Islet of Langerhans (tissue), 1 donor: Measurements from ENCODE around the gene AFF1.

Experiments used
- FAIRE-seq: peaks from one replicate; lab custom pipeline; 2011; peaks lifted over from hg19 to GRCh38; lab: Jason Lieb, UNC

Gene AFF1

GRCh38 chr4:86934771-86935565 lies at the start of gene AFF1:
Gene AFF1 (plus strand): TSS chr4:86935011. CDS start chr4:86948534, 13,523 bp downstream.
- no peak for FAIRE-seq

- FAIRE-seq = no peak
These were observed 44.0 kb upstream of the AFF1 start for GRCh38 chr4:86890790-86891189.

GRCh38 chr4:86891762-86892635 lies 42.8 kb upstream of the AFF1 start, which contains the start of gene C4orf36:
Gene C4orf36 (minus strand): TSS chr4:86892422. CDS start chr4:86891520, 902 bp downstream.
- no peak for FAIRE-seq

- no peak for FAIRE-seq
These were observed 42.2 kb upstream of the AFF1 start for GRCh38 chr4:86892636-86892960.

DNA sequence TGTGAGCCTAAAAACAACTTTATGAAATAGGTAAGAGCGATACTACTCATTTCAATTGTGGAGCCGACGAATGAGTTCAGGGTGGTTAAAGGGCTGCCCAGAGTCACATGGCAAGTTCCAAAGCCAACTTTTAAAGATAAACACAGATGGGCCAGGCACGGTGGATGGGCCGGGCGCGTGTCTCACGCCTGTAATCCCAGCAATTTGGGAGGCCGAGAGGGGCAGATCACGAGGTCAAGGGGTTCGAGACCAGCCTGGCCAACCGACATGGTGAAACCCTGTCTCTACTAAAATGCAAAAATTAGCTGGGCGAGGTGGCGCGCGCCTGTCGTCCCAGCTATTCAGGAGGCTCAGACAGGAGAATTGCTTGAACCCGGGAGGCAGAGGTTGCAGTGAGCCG lies 41.7 kb upstream of the AFF1 start:
- no peak for FAIRE-seq

DNA sequence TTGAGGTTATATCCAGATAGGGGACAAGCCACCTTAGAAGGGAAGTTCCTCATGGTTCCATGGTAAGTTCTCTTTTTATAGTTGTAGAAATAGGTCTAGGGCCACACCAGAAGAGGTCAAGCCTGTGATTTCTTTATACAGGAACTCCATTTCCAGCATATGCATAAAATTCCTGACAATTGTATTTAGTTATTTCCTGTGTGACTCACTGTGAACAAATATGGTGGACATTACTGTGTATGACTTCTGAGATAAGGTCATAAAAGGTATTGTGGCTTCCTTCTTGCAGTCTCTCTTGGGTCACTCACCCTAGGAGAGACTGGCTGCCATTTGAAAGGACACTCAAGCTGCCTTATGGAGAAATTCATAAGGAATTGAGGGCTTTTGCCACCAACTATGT lies 40.4 kb upstream of the AFF1 start:
- no peak for FAIRE-seq

DNA sequence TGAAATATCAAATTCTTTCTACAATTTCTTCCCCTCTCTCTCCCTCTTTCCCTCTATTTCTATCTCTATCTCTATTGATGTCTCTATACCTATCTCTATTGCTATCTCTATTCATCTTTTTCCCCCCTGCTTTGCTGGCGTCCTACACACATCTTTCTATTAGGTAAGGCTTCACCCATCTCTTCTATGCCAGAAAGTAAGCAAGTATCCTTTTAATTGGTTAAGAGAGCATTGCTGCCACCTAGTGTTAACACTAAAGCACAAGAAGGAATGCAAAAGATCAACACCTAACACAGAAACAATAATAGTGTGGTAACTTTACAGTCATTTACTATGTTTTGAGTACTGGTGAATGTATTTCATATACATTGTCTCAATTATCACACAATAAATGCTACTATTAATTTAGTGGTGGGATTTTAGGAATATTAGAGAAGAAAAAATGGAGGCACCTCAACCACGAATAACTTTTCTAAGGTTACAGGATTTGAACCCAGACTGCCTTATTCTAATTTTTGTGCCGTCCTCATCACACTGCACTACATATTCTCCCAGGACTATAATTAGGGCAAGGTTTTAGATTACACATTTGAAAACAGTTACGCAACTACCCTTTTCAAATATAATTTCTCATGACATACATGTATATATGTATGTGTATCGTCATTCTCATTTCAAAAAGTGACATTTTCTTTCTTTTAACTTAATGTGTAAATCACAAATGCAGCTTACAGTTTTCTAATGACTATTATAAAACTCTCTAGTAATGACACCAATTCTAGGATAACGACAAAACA lies 38.9 kb upstream of the AFF1 start:
- peak; percentile 95 for FAIRE-seq

DNA sequence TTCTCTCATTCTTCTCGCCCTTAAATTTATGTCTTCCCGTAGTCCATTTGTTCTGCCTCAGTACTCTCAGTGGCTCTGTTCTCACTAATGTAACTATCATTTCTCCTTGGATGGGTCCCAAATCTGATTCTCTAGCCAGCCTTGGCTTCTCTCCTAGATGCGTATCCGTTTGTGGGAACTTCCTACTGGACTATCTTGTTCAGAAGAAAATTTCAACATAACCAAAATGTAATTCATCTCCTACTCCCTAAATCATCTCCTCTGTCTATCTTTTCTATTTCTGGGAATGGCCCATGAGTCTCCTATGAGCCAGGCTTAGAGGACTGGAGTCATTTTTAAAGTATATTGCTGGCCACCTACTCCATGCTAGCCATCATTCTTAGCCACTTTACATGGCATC lies 38.2 kb upstream of the AFF1 start:
- FAIRE-seq = no peak

DNA sequence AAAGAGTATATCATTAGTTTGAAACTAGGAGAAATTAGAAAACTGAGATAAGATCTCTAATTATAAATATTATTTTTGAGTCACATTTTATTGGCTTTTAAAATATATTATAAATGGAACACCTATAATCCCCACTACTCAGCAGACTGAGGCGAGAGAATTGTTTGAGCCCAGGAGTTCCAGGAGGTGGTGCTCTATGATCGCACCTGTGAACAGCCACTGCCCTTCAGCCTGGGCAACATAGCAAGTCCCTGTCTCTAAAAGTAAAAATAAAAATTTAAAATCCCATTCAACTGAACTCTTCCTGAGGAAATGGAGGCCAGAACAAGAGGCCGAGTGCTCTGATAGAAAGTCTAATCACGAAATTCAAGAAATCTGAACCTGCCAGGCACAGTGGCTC lies 36.2 kb upstream of the AFF1 start:
- peak; percentile 13 for FAIRE-seq

DNA sequence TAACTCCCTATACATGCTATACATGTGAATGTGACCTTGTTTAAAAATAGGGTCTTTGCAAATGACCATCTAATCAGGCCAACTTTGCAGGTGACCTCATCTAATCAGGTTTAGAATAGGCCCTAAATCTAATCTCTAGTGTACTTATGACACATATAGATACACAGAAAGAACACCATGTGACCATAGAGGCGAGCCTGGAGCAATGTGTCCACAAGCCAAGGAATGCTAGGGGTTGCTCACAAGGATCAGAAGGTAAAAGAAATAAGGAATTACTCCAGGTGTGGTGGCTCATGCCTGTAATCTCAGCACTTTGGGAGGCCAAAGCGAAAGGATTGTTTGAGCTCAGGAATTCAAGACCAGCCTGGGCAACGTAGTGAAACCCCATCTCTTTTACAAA lies 32.9 kb upstream of the AFF1 start:
- FAIRE-seq = no peak

DNA sequence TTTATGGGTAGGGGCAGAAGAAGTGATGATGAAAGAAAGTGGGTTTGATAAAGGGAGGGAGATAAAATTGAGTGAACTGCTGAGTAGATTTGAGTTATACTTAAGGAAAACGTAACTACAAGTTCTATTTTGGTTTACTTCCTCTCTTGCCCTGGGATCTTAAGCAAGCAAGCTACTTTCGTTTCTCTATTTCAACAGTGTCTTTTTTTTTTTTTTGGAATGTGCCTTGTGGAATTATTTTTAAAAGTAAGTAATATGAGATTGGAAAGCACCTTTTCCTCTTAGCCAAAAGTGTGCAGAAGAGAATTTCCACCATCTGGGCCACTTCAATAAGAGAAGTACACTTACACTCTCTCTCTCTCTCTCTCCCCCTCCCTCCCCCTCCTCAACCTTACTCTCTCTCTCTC lies 26.6 kb upstream of the AFF1 start:
- FAIRE-seq = no peak

DNA sequence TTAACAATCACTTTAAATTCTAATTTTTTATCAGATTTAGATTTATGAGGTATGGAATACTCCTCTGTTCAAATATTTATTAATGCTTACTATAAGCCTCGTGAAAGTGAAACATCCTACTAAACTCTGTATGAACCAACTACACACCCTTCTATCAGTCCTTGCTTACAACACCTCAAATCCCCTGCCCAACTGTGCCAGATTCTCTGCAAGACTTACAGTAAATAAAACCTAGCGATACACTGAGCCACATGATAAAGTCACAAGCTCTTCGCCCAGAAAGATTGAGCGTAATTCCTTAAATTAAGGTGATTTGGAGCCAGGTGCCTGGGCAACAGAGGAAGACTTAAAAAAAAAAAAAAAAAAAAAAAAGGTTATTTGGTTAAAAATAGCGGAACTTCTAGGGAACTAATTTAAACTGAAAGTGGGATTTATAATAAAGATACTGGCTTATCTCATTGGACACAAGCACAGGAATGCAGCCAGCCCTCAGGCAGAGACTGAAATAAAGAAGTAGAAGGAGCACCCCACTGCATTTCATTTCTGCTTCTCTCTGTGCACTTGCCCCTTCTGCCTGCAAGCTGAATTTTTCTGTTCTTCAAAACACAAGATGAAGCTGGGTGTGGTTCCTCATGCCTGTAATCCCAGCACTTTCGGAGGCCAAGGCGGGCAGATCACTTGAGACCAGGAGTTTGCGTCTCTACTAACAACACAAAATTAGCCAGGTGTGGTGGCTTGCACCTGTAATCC lies 25.1 kb upstream of the AFF1 start:
- no peak for FAIRE-seq

DNA sequence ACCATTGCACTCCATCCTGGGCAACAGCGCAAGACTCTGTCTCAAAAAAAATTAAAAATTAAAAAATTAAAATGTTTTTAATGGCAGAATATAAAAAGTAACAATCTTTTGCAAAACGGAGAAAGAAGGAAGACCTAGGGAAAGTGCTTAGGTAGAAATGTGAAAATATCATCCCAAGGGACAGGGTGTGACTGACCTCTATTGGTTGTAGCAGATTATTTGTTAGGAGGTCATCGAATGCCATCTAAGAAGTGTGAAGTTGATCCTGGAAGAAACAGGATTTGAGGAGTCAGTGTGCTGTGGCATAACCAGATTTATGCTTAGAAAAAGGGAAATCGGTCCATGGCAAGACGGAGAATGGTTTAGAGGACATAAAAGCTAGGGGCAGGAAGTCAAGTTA lies 24.4 kb upstream of the AFF1 start:
- no peak for FAIRE-seq

- FAIRE-seq = no peak
These were observed 23.8 kb upstream of the AFF1 start for GRCh38 chr4:86910820-86911684.

- no peak for FAIRE-seq
These were observed 18.4 kb upstream of the AFF1 start for GRCh38 chr4:86916392-86916791.

- FAIRE-seq = no peak
These were observed 17.4 kb upstream of the AFF1 start for GRCh38 chr4:86917212-86918039.

DNA sequence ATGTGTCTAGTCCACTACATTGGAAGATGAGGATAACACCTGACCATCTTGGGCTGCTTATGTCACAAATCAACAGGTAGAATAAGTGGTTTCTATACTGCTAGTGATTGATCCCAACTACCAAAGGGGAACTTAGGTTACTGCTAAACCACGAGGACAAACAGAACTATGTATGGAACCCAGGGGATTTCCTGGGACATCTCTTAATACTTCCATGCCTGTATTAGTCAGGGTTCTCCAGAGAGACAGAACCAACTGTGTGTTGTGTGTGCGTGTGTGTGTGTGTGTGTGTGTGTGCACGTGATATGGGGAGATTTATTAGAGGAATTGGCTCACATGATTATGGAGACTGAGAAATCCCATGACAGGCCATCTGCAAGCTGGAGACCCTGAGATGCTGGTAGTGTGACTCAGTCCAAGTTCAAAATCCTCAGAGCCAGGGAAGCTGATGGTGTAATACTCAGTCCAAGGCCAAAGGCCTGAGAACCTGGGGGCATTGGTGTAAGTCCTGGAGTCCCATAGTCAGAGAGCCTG lies 16.2 kb upstream of the AFF1 start:
- no peak for FAIRE-seq

DNA sequence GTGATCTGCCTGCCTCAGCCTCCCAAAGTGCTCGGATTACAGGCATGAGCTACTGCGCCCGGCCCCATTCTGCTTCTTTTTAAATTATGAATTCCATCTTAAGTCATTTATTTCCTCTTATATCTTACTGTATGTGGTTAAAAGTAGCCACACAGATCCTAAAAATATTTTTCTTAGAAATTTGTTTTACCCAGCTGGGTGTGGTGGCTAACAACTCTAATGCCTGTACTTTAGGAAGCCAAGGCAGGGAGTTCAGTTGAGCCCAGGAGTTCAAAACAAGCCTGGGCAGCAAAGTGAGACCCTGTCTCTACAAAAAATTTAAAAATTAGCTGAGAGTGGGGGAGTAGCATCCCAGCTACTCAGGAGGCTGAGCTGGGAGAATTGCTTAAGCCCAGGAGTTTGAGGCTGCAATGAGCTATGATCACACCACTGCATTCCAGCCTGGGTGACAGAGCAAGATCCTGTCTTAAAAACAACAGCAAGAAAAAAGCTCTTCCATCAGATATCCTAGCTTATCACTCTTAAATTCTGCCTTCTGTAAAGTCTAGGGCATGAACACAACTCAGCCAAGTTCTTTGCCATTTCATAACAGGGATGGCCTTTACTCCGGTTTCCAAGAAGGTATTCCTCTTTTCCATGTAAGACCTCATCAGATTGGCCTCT lies 15.1 kb upstream of the AFF1 start:
- no peak for FAIRE-seq

- no peak for FAIRE-seq
These were observed 13.1 kb upstream of the AFF1 start for GRCh38 chr4:86921608-86922252.
